Fibroblast of mammary gland (primary cell): ENCODE results near the gene TUT4.

Source experiments
- DNase-seq: peaks from one replicate; pipeline ENCODE4 v3.0.0-alpha.2; 2010; ENCODE audit warnings: low read depth
- H3K4me3 ChIP-seq: 2 replicates; pipeline ENCODE4 v1.5.1; 2011; ENCODE audit warnings: low read depth, mild to moderate bottlenecking, low read length, moderate library complexity; ENCODE audit not compliant: control insufficient read depth
- TF ChIP-seq, protein P1 (sequence below): conservative IDR thresholded peaks from 2 replicates; pipeline ENCODE4 v1.5.1; 2011; ENCODE audit warnings: low read depth, low read length, inconsistent platforms; ENCODE audit not compliant: control insufficient read depth, insufficient read depth

The TUT4 gene

DNA sequence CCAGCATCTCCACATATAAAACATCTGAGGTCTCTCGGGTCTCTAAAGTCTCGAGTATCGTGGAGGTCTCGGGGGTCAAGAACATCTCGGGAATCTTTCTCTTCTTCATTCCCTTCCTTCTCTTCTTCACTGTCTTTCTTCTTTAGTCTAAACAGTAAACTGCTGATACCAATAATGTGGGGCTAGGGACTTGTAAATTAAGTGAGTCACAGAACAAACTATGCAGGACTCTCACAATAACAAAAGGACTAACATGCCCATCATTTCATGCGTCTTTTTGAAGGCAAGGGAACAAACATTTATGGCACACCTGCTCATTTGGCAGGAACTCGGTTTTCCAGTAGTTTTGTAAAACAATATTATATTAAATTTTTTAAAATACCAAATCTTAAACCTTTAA is 116.1 kb downstream of the TUT4 start:
- no peak for DNase-seq
- TF ChIP-seq, protein P1, sequence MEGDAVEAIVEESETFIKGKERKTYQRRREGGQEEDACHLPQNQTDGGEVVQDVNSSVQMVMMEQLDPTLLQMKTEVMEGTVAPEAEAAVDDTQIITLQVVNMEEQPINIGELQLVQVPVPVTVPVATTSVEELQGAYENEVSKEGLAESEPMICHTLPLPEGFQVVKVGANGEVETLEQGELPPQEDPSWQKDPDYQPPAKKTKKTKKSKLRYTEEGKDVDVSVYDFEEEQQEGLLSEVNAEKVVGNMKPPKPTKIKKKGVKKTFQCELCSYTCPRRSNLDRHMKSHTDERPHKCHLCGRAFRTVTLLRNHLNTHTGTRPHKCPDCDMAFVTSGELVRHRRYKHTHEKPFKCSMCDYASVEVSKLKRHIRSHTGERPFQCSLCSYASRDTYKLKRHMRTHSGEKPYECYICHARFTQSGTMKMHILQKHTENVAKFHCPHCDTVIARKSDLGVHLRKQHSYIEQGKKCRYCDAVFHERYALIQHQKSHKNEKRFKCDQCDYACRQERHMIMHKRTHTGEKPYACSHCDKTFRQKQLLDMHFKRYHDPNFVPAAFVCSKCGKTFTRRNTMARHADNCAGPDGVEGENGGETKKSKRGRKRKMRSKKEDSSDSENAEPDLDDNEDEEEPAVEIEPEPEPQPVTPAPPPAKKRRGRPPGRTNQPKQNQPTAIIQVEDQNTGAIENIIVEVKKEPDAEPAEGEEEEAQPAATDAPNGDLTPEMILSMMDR, result no peak
- H3K4me3 ChIP-seq, result no peak overlapping the region

DNA sequence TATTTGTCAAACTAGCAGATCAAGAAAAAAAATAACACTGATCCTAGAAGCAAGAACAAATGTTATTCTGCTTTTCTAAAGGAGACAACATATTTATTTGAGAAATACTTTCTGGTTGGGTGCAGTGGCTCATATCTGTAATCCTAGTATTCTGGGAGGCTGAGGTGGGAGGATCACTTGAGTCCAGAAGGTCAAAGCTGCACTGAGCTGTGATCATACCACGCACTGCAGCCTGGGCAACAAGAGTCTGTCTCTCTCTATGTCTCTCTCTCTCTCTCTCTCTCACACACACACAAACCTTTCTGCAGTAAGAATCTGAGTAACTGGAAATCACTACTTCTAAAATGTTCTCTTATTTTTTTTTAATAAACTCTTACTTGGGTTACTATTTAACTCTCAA is 117.2 kb downstream of the TUT4 start:
- TF ChIP-seq, protein P1, result no peak
- no peak overlapping the region for H3K4me3 ChIP-seq
- DNase-seq, result no peak

DNA sequence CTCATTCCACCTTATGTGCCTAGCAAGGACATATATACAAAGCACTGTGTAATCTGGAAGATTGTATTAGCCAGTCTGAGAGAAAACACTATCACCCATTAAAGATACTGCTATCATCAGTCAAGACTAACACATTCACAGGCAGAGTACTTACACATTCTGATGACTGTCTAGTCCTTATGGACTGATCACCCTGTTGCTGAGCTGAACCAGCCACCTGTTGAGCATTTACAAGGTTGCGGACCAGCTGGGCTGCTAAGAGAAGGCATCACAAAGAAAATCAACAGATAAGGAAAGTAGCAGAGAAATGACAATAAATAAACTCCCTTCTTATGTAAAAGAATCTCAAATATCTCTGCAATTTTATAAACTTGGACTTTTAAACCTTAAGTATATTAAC is 117.7 kb downstream of the TUT4 start:
- DNase-seq, result no peak
- TF ChIP-seq, protein P1, result no peak
- H3K4me3 ChIP-seq, result no peak overlapping the region

DNA sequence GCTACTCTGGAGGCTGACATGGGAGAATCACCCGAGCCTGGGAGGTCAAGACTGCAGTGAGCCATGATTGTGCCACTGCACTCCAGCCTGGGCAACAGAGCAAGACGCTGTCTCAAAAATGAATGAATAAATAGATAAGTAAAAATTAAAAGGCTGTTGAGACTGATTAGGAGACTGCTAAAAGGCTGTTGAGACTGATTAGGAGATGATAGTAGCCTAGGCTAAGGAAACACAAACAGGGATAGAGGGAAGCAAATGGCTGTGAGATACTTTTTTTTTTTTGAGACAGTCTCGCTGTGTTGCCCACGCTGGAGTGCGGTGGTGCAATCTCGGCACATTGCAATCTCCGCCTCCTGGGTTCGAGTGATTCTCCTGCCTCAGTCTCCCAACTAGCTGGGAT is 120.1 kb downstream of the TUT4 start:
- no peak for DNase-seq
- TF ChIP-seq, protein P1, result no peak
- no peak overlapping the region for H3K4me3 ChIP-seq

DNA sequence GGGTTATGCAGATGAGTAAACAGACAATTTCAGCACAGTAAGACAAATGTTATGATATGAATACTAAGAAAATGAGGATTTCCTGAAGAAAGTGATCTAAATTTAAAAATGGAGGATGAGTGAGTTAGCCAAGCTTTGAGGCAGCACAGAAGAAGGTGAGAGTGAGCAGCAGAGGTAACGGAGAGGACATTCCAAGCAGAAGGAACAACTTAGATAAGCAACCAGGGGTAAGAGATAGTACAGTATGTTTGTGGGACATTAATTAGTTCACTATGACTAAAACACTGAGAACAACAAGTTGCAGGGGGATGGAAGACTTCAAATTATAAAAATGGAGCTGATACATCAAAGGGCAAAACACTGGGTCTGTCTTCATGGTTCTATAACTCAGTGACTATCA is 125.7 kb downstream of the TUT4 start:
- TF ChIP-seq, protein P1, result no peak
- H3K4me3 ChIP-seq, result no peak overlapping the region
- no peak for DNase-seq

DNA sequence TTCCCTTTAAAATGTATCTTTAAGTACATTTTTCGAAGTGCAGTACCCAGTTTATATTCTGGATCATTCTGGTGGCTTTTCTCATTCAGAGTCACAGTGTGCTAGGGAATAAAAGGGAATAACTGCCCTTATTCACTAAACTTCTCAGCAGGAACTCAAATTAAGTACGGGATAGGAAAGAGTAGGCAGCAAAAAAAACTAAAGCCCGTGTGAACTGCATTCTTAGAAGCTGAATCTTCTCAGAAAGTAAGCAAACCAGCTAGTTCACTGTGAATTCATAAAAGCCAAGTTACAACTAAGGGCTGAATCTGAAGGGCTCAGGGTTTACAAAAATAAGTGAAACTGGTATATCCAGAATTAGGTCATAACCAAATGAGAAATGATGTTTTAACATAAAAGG is 126.5 kb downstream of the TUT4 start:
- no peak for DNase-seq
- H3K4me3 ChIP-seq, result no peak overlapping the region
- TF ChIP-seq, protein P1, result no peak

DNA sequence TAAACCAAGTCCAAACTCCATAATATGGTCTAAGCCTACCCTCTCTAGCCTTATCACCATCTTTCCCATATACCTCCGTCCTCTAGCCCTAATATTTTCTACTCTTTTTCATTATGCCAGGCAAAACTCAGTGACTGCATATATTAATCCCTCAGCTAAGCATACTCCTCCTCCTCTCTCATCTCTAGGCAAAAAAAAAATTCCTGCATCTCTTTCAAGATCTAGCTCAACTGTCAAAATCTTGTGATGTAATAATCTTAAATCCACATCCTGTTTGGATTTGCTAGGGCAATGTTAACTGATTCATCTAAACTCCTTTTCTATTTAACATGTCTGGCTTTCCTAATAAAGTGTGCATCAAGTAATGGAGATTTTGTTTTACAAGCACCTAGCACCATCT is 128.1 kb downstream of the TUT4 start:
- DNase-seq, result no peak
- no peak overlapping the region for H3K4me3 ChIP-seq
- TF ChIP-seq, protein P1, result no peak
